GM18517 (cell line): ENCODE data around the gene LRFN4.

Experiments used
- ATAC-seq: cut with Tn5 transposase; IDR thresholded peaks from one replicate; pipeline ENCODE4 v1.9.1; 2021; ENCODE audit warnings: mild to moderate bottlenecking, moderate library complexity; ENCODE audit not compliant: unreplicated experiment

Gene LRFN4

GRCh38 chr11:66887526-66887925 is 30.7 kb downstream of the LRFN4 start:
- ATAC-seq: no peak

- no peak for ATAC-seq
Measured at GRCh38 chr11:66888282-66888681, 31.4 kb downstream of the LRFN4 start.

GRCh38 chr11:66889960-66890359 is 33.1 kb downstream of the LRFN4 start:
- ATAC-seq: no peak

GRCh38 chr11:66891851-66892660 is 35.2 kb downstream of the LRFN4 start:
- peak; percentile 90 for ATAC-seq

GRCh38 chr11:66892911-66893310 is 36.0 kb downstream of the LRFN4 start:
- no peak for ATAC-seq

GRCh38 chr11:66894141-66894540 is 37.3 kb downstream of the LRFN4 start:
- no peak for ATAC-seq

GRCh38 chr11:66901964-66902390 is 45.1 kb downstream of the LRFN4 start:
- no peak for ATAC-seq

- ATAC-seq: no peak
Measured at GRCh38 chr11:66902486-66903177, 45.8 kb downstream of the LRFN4 start.

GRCh38 chr11:66904055-66904454 is 47.2 kb downstream of the LRFN4 start:
- no peak for ATAC-seq

GRCh38 chr11:66904561-66904960 is 47.7 kb downstream of the LRFN4 start:
- ATAC-seq: no peak

GRCh38 chr11:66904981-66905521 is 48.2 kb downstream of the LRFN4 start:
- ATAC-seq: no peak

GRCh38 chr11:66905631-66906030 is 48.8 kb downstream of the LRFN4 start:
- no peak for ATAC-seq

- no peak for ATAC-seq
Measured at GRCh38 chr11:66906061-66906733, 49.3 kb downstream of the LRFN4 start.

- no peak for ATAC-seq
Measured at GRCh38 chr11:66907751-66908630, 51.1 kb downstream of the LRFN4 start.

- ATAC-seq: no peak
Measured at GRCh38 chr11:66909181-66909580, 52.3 kb downstream of the LRFN4 start.

GRCh38 chr11:66910016-66910415 is 53.2 kb downstream of the LRFN4 start:
- ATAC-seq: no peak
